H9 (cell line): ENCODE data around the gene TMEM131. TPM values are rescaled to one million over a fixed set of nuclear protein-coding genes. Genes with fewer than 3 reads are reported as not detected.

Experiments
- DNase-seq: peaks from one replicate; pipeline ENCODE4 v3.0.0-alpha.2; 2017
- H2AFZ ChIP-seq: one replicate; pipeline ENCODE4 v1.6.1; 2013; ENCODE audit warnings: mild to moderate bottlenecking, low read length, control low read depth, moderate library complexity
- H2AK5ac ChIP-seq: 2 replicates; pipeline ENCODE4 v1.6.1; 2013; ENCODE audit warnings: low read length, control low read depth, mixed read lengths; ENCODE audit not compliant: insufficient read length
- H2BK120ac ChIP-seq: one replicate; pipeline ENCODE4 v1.6.1; 2013; ENCODE audit warnings: low read depth, mild to moderate bottlenecking, low read length, control low read depth, inconsistent platforms; ENCODE audit not compliant: poor library complexity, severe bottlenecking
- H2BK12ac ChIP-seq: 2 replicates; pipeline ENCODE4 v1.6.1; 2013; ENCODE audit warnings: low read length, control low read depth, mixed read lengths, low read depth; ENCODE audit not compliant: insufficient read length
- H2BK15ac ChIP-seq: 2 replicates; pipeline ENCODE4 v1.6.1; 2013; ENCODE audit warnings: low read depth, low read length, control low read depth
- H2BK20ac ChIP-seq: one replicate; pipeline ENCODE4 v1.6.1; 2013; ENCODE audit warnings: low read depth, mild to moderate bottlenecking, low read length, control low read depth, inconsistent platforms; ENCODE audit not compliant: poor library complexity, severe bottlenecking
- H2BK5ac ChIP-seq: 2 replicates; pipeline ENCODE4 v1.6.1; 2013; ENCODE audit warnings: low read length, control low read depth, mixed read lengths; ENCODE audit not compliant: insufficient read length
- H3K14ac ChIP-seq: 2 replicates; pipeline ENCODE4 v1.6.1; 2013; ENCODE audit warnings: low read length, control low read depth; ENCODE audit not compliant: insufficient read depth
- H3K18ac ChIP-seq: 2 replicates; pipeline ENCODE4 v1.6.1; 2013; ENCODE audit warnings: low read depth, mild to moderate bottlenecking, mixed read lengths, low read length, control low read depth; ENCODE audit not compliant: insufficient read length
- H3K23ac ChIP-seq: 2 replicates; pipeline ENCODE4 v1.6.1; 2013; ENCODE audit warnings: low read length, control low read depth, mixed read lengths, low read depth; ENCODE audit not compliant: insufficient read length
- H3K23me2 ChIP-seq: 2 replicates; pipeline ENCODE4 v1.6.1; 2013; ENCODE audit warnings: low read depth, mild to moderate bottlenecking, mixed read lengths, low read length, control low read depth; ENCODE audit not compliant: insufficient read length, poor library complexity, severe bottlenecking
- H3K27ac ChIP-seq: 2 replicates; pipeline ENCODE4 v1.5.1; 2013; ENCODE audit warnings: low read length, control low read depth, mixed read lengths, low read depth; ENCODE audit not compliant: insufficient read length
- H3K27me3 ChIP-seq: 2 replicates; pipeline ENCODE4 v1.6.1; 2013; ENCODE audit warnings: low read length, control low read depth, inconsistent platforms; ENCODE audit not compliant: insufficient read depth
- H3K4ac ChIP-seq: 2 replicates; pipeline ENCODE4 v1.6.1; 2013; ENCODE audit warnings: low read depth, mild to moderate bottlenecking, control low read depth, inconsistent platforms, low read length, moderate library complexity
- H3K4me1 ChIP-seq: 2 replicates; pipeline ENCODE4 v1.6.1; 2013; ENCODE audit warnings: low read length, control low read depth, inconsistent platforms; ENCODE audit not compliant: insufficient read depth
- H3K4me2 ChIP-seq: 2 replicates; pipeline ENCODE4 v1.6.1; 2013; ENCODE audit warnings: low read length, control low read depth, mixed read lengths; ENCODE audit not compliant: insufficient read length, insufficient read depth
- H3K56ac ChIP-seq: 2 replicates; pipeline ENCODE4 v1.6.1; 2013; ENCODE audit warnings: low read depth, mild to moderate bottlenecking, mixed read lengths, low read length, control low read depth; ENCODE audit not compliant: insufficient read length
- H3K79me1 ChIP-seq: 2 replicates; pipeline ENCODE4 v1.6.1; 2013; ENCODE audit warnings: low read depth, mild to moderate bottlenecking, moderate library complexity, low read length, control low read depth, inconsistent platforms; ENCODE audit not compliant: insufficient read depth, poor library complexity, severe bottlenecking
- H3K79me2 ChIP-seq: 2 replicates; pipeline ENCODE4 v1.6.1; 2013; ENCODE audit warnings: low read length, control low read depth, inconsistent platforms; ENCODE audit not compliant: insufficient read depth
- H3K9ac ChIP-seq: 2 replicates; pipeline ENCODE4 v1.6.1; 2013; ENCODE audit warnings: low read length, control low read depth, mixed read lengths; ENCODE audit not compliant: insufficient read length; ENCODE audit errors: extremely low read depth
- H3K9me3 ChIP-seq: one replicate; pipeline ENCODE4 v1.6.1; 2013; ENCODE audit warnings: low read depth, low read length, inconsistent platforms; ENCODE audit not compliant: control insufficient read depth
- H3T11ph ChIP-seq: one replicate; pipeline ENCODE4 v1.6.1; 2013; ENCODE audit warnings: mild to moderate bottlenecking, low read length, control low read depth, inconsistent platforms
- H4K20me1 ChIP-seq: one replicate; pipeline ENCODE4 v1.6.1; 2013; ENCODE audit not compliant: control insufficient read depth, insufficient read length, insufficient read depth
- H4K5ac ChIP-seq: 2 replicates; pipeline ENCODE4 v1.6.1; 2013; ENCODE audit warnings: low read depth, mild to moderate bottlenecking, mixed read lengths, low read length, control low read depth; ENCODE audit not compliant: insufficient read length
- H4K8ac ChIP-seq: replicated peaks from 2 replicates; pipeline ENCODE4 v1.6.1; 2013; ENCODE audit warnings: low read length, control low read depth, mixed read lengths, low read depth; ENCODE audit not compliant: insufficient read length
- H4K91ac ChIP-seq: 2 replicates; pipeline ENCODE4 v1.6.1; 2013; ENCODE audit warnings: low read depth, mild to moderate bottlenecking, moderate library complexity, mixed read lengths, low read length, control low read depth; ENCODE audit not compliant: insufficient read length
- H3K27ac Mint-ChIP-seq, 3 experiments: 2 replicates in 2 of 3; 3 replicates in 1 of 3; pipeline ENCODE4 v1.8.0; 2020 to 2021; ENCODE audit warnings: mixed read lengths in 3 of 3, mild to moderate bottlenecking in 1 of 3, moderate library complexity in 1 of 3
- H3K27me3 Mint-ChIP-seq: 2 replicates; pipeline ENCODE4 v1.8.0; 2021; ENCODE audit warnings: low read depth, mild to moderate bottlenecking, moderate library complexity, mixed read lengths
- H3K36me3 Mint-ChIP-seq, 3 experiments: 2 replicates in 2 of 3; 3 replicates in 1 of 3; pipeline ENCODE4 v1.8.0; 2020 to 2021; ENCODE audit warnings: low read depth in 3 of 3, mixed read lengths in 3 of 3; ENCODE audit not compliant: insufficient read depth in 1 of 3
- H3K4me1 Mint-ChIP-seq, 2 experiments: 2 replicates each; pipeline ENCODE4 v1.8.0; 2020; ENCODE audit warnings: mixed read lengths in 2 of 2
- H3K4me3 Mint-ChIP-seq, 2 experiments: 2 replicates in 1 of 2; 3 replicates in 1 of 2; pipeline ENCODE4 v1.8.0; 2020 to 2021; ENCODE audit warnings: mild to moderate bottlenecking in 2 of 2, mixed read lengths in 2 of 2, moderate library complexity in 1 of 2
- H3K9me3 Mint-ChIP-seq, 2 experiments: 2 replicates in 1 of 2; 3 replicates in 1 of 2; pipeline ENCODE4 v1.8.0; 2020; ENCODE audit warnings: mild to moderate bottlenecking in 2 of 2, mixed read lengths in 2 of 2, moderate library complexity in 1 of 2
- WGBS: extraction: QIAGEN DNeasy Blood & Tissue Kit; methylation state at CpG from one replicate; pipeline ENCODE4 v1.1.7; 2013; ENCODE audit warnings: missing lambda C conversion rate, low lambda C conversion rate, mixed read lengths; ENCODE audit not compliant: insufficient read length; ENCODE audit errors: extremely low coverage; 5-methylcytosine and 5-hydroxymethylcytosine counted together
- total RNA-seq: library from RNA; stranded (reverse); gene quantifications from 2 replicates; pipeline ENCODE4 v1.2.1, GENCODE V29; 2021
- TF ChIP-seq, protein P1 (sequence below): fragments of 200-600 bp; sonication (generic); conservative IDR thresholded peaks from 3 replicates; pipeline ENCODE4 v1.8.0; 2021; ENCODE audit warnings: antibody characterized with exemption, mild to moderate bottlenecking

TMEM131 gene
- total RNA-seq, 1 experiment from 2014 or later, result 20.9 TPM

DNA sequence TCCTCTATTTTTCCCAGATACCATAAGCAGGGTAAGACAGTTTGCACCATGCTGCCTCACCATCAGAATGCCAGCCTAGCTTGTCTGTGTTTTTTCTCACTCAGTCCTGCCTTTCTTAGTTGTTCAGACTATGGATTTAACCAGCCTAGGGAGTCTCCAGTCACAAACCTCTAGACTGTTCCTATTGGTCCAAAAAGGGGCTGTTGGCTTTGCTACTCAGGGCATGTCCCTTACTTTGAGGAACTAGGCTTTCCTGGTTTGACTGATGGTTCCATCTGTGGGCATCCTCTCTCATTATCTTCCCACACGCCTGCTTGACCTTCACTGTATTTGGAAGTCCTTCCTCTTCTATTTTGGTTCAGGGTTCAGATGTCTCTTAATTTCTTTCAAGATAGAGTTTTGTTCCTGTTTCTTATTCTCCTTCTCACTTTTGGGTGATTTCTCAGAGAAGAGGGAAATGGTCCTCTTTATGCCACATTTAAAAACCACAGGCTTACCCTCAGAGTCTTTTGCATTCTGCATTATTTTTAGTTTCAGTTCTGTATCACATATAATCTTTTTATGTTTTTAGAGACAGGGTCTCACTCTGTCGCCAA lies 31.3 kb upstream of the TMEM131 start:
- Histone ChIP-seq H3K27me3 (no peaks in the 10 kb centered on the region), H3K14ac (no peak overlapping the region), H4K91ac (no peak overlapping the region), H2AFZ (no peak overlapping the region), H3K4ac (no peak overlapping the region), H3K9me3 (no peaks in the 10 kb centered on the region), H3K79me2 (no peaks in the 10 kb centered on the region), H3K56ac (no peak overlapping the region), H3T11ph (no peak overlapping the region), H3K9ac (no peak overlapping the region), H4K8ac (no peak overlapping the region), H3K23ac (no peak overlapping the region), H2BK15ac (no peak overlapping the region), H3K79me1 (no peaks in the 10 kb centered on the region), H3K23me2 (no peaks in the 10 kb centered on the region), H4K20me1 (no peaks in the 10 kb centered on the region), H3K27ac (no peak overlapping the region), H2AK5ac (no peak overlapping the region), H4K5ac (no peak overlapping the region), H3K4me2 (no peak overlapping the region), H2BK20ac (no peak overlapping the region), H2BK120ac (no peak overlapping the region), H3K18ac (no peak overlapping the region), H2BK5ac (no peak overlapping the region), H3K4me1 (0 out of 2 replicates have a peak, but pooled peaks cover 3% of the 10 kb centered on the region), H2BK12ac (no peak overlapping the region)
- Mint-ChIP-seq H3K27me3 (peaks cover 2% of the 10 kb centered on the region; the same call in 1 of the 2 replicates), H3K4me3 (no peak overlapping the region), H3K36me3 (peaks cover 0 to 6% (median 0%) of the 10 kb centered on the region in 3 experiments; a peak in 2 of 7 replicates), H3K9me3 (peaks cover 9 to 10% of the 10 kb centered on the region in 2 experiments), H3K4me1 (peaks cover 15 to 18% of the 10 kb centered on the region in 2 experiments), H3K27ac (no peak overlapping the region)
- TF ChIP-seq, protein P1, sequence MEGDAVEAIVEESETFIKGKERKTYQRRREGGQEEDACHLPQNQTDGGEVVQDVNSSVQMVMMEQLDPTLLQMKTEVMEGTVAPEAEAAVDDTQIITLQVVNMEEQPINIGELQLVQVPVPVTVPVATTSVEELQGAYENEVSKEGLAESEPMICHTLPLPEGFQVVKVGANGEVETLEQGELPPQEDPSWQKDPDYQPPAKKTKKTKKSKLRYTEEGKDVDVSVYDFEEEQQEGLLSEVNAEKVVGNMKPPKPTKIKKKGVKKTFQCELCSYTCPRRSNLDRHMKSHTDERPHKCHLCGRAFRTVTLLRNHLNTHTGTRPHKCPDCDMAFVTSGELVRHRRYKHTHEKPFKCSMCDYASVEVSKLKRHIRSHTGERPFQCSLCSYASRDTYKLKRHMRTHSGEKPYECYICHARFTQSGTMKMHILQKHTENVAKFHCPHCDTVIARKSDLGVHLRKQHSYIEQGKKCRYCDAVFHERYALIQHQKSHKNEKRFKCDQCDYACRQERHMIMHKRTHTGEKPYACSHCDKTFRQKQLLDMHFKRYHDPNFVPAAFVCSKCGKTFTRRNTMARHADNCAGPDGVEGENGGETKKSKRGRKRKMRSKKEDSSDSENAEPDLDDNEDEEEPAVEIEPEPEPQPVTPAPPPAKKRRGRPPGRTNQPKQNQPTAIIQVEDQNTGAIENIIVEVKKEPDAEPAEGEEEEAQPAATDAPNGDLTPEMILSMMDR, result no peak
- WGBS, result no CpG with 5 or more reads among the region's 2 CpGs
- no peak for DNase-seq
